A549 (cell line): Measurements from ENCODE around the gene KCND3. TPM values are rescaled to one million over a fixed set of nuclear protein-coding genes. Genes with fewer than 3 reads are reported as not detected.

ENCODE experiments used
- ATAC-seq, 2 experiments: fragments of 200-7000 bp in 1 of 2; fragments of >200 bp in 1 of 2; cut with Nextera tagmentation in 1 of 2; cut with Tn5 transposase in 1 of 2; 3 replicates each; pipeline versions ENCODE4 v1.8.0 to v1.9.1; 2018 to 2020; ENCODE audit warnings: mild to moderate bottlenecking in 1 of 2, moderate library complexity in 1 of 2
- CTCF ChIA-PET: fragments of 300-600 bp; sonication (Branson Sonifier 250); formaldehyde crosslinking; extraction: SDS; loops from one replicate; lab custom pipeline; 2021; ENCODE audit warnings: antibody characterized with exemption, inconsistent platforms; lab: Yijun Ruan, JAX
- POLR2A ChIA-PET: fragments of 350-600 bp; formaldehyde crosslinking; extraction: SDS; loops from one replicate; lab custom pipeline; 2021; ENCODE audit warnings: antibody characterized with exemption, inconsistent platforms; lab: Yijun Ruan, JAX
- DNase-seq, 2 experiments: peaks; one replicate each; pipeline versions ENCODE4 v3.0.0 to v3.0.0-alpha.2; 2011 to 2016; ENCODE audit warnings: low read depth in 1 of 2, low spot score in 1 of 2
- FAIRE-seq: peaks from 2 replicates; lab custom pipeline; 2011; peaks lifted over from hg19 to GRCh38; lab: Jason Lieb, UNC
- H3K27ac ChIP-seq, 2 experiments: fragments of >200 bp; sonication (Bioruptor Twin); formaldehyde crosslinking; 3 replicates each; pipeline ENCODE4 v1.5.1; 2016 to 2017
- H3K4me1 ChIP-seq: fragments of >200 bp; sonication (Bioruptor Twin); formaldehyde crosslinking; 3 replicates; pipeline ENCODE4 v1.6.1; 2016
- H3K4me2 ChIP-seq: fragments of >200 bp; sonication (Bioruptor Twin); formaldehyde crosslinking; 3 replicates; pipeline ENCODE4 v1.6.1; 2016
- H3K4me3 ChIP-seq: fragments of >200 bp; sonication (Bioruptor Twin); formaldehyde crosslinking; 3 replicates; pipeline ENCODE4 v1.5.1; 2016
- H3K9me3 ChIP-seq: fragments of >200 bp; sonication (Bioruptor Twin); formaldehyde crosslinking; 3 replicates; pipeline ENCODE4 v1.6.1; 2016
- CBX2 ChIP-seq: fragments of 200-600 bp; sonication (generic); IDR thresholded peaks from 2 replicates; pipeline ENCODE4 v1.6.1; 2016; ENCODE audit warnings: low read depth, mild to moderate bottlenecking, borderline replicate concordance
- CHD4 ChIP-seq: fragments of 200-600 bp; sonication (generic); IDR thresholded peaks from 2 replicates; pipeline ENCODE4 v1.6.1; 2016; ENCODE audit warnings: antibody characterized with exemption, mild to moderate bottlenecking, borderline replicate concordance
- EHF ChIP-seq: fragments of 250-450 bp; sonication (Bioruptor Pico); IDR thresholded peaks from 2 replicates; pipeline ENCODE4 v1.5.0; 2020; ENCODE audit warnings: mild to moderate bottlenecking
- EHMT2 ChIP-seq: fragments of 200-600 bp; sonication (generic); IDR thresholded peaks from 2 replicates; pipeline ENCODE4 v1.6.1; 2016; ENCODE audit warnings: antibody characterized with exemption, low read depth, mild to moderate bottlenecking, moderate library complexity
- EP300 ChIP-seq, 2 experiments: fragments of >200 bp; sonication (Bioruptor Twin); formaldehyde crosslinking; IDR thresholded peaks; 2 replicates in 1 of 2; 3 replicates in 1 of 2; pipeline ENCODE4 v1.6.1; 2016 to 2017
- ESRRA ChIP-seq: fragments of 150-350 bp; IDR thresholded peaks from 2 replicates; pipeline ENCODE4 v1.6.1; 2014; ENCODE audit warnings: mild to moderate bottlenecking, low read length, borderline replicate concordance
- FOSB ChIP-seq: fragments of 250-450 bp; sonication (Bioruptor Pico); IDR thresholded peaks from 2 replicates; pipeline ENCODE4 v1.5.0; 2020; ENCODE audit warnings: mild to moderate bottlenecking, moderate library complexity
- FOXS1 ChIP-seq: fragments of 250-450 bp; sonication (Bioruptor Pico); IDR thresholded peaks from 2 replicates; pipeline ENCODE4 v1.5.0; 2020; ENCODE audit warnings: mild to moderate bottlenecking, moderate library complexity
- HOXA7 ChIP-seq: fragments of 250-450 bp; sonication (Bioruptor Pico); IDR thresholded peaks from 2 replicates; pipeline ENCODE4 v1.5.0; 2020; ENCODE audit warnings: mild to moderate bottlenecking, moderate library complexity
- HOXB5 ChIP-seq: fragments of 250-450 bp; sonication (Bioruptor Pico); IDR thresholded peaks from 2 replicates; pipeline ENCODE4 v1.5.0; 2020; ENCODE audit warnings: mild to moderate bottlenecking, moderate library complexity
- JUNB ChIP-seq: fragments of >200 bp; sonication (Bioruptor Twin); formaldehyde crosslinking; IDR thresholded peaks from 2 replicates; pipeline ENCODE4 v1.6.1; 2016
- KDM1A ChIP-seq: fragments of 200-600 bp; sonication (generic); IDR thresholded peaks from 2 replicates; pipeline ENCODE4 v1.6.1; 2016; ENCODE audit warnings: low read depth, mild to moderate bottlenecking
- MAFK ChIP-seq: fragments of 450-650 bp; IDR thresholded peaks from 2 replicates; pipeline ENCODE4 v1.6.1; 2014; ENCODE audit not compliant: partially characterized antibody
- MYC ChIP-seq: IDR thresholded peaks from 2 replicates; pipeline ENCODE4 v1.6.1; 2012; ENCODE audit warnings: mild to moderate bottlenecking, inconsistent platforms, low read length, improper control_type of control experiment, borderline replicate concordance
- NFE2L2 ChIP-seq: fragments of 150-350 bp; conservative IDR thresholded peaks from 2 replicates; pipeline ENCODE4 v1.6.1; 2014; ENCODE audit warnings: low read length
- POLR2AphosphoS2 ChIP-seq: conservative IDR thresholded peaks from 2 replicates; pipeline ENCODE4 v1.6.1; 2012; ENCODE audit warnings: low read length, improper control_type of control experiment, inconsistent platforms
- RAD21 ChIP-seq, 2 experiments: fragments of >200 bp in 1 of 2; sonication (Bioruptor Twin) in 1 of 2; formaldehyde crosslinking in 1 of 2; IDR thresholded peaks in 1 of 2; conservative IDR thresholded peaks in 1 of 2; 2 replicates in 1 of 2; 3 replicates in 1 of 2; pipeline ENCODE4 v1.6.1; 2012 to 2018; ENCODE audit warnings: inconsistent platforms in 1 of 2
- RARB ChIP-seq: fragments of 250-450 bp; sonication (Bioruptor Pico); IDR thresholded peaks from 2 replicates; pipeline ENCODE4 v1.8.0; 2021; ENCODE audit warnings: mild to moderate bottlenecking, moderate library complexity
- RCOR1 ChIP-seq: fragments of 150-350 bp; IDR thresholded peaks from 2 replicates; pipeline ENCODE4 v1.6.1; 2014; ENCODE audit warnings: antibody characterized with exemption, low read length, low read depth
- RNF2 ChIP-seq: fragments of 200-600 bp; sonication (generic); IDR thresholded peaks from 2 replicates; pipeline ENCODE4 v1.6.1; 2016; ENCODE audit warnings: low read depth, mild to moderate bottlenecking, antibody characterized with exemption, moderate library complexity, borderline replicate concordance
- SREBF2 ChIP-seq: fragments of 450-650 bp; IDR thresholded peaks from 2 replicates; pipeline ENCODE4 v1.6.1; 2014; ENCODE audit warnings: mild to moderate bottlenecking, moderate library complexity
- TFCP2L1 ChIP-seq: fragments of 250-450 bp; sonication (Bioruptor Pico); IDR thresholded peaks from 2 replicates; pipeline ENCODE4 v1.5.0; 2021; ENCODE audit warnings: mild to moderate bottlenecking
- TP53 ChIP-seq: fragments of 250-450 bp; sonication (Bioruptor Pico); IDR thresholded peaks from 2 replicates; pipeline ENCODE4 v1.5.0; 2021; ENCODE audit warnings: mild to moderate bottlenecking, moderate library complexity
- ZFP36 ChIP-seq: fragments of 450-650 bp; IDR thresholded peaks from 2 replicates; pipeline ENCODE4 v1.6.1; 2014; ENCODE audit warnings: borderline replicate concordance; ENCODE audit not compliant: partially characterized antibody
- WGBS: methylation state at CpG from one replicate; pipeline ENCODE4 v1.1.6; 2017; ENCODE audit errors: missing lambda C conversion rate; 5-methylcytosine and 5-hydroxymethylcytosine counted together
- polyA plus RNA-seq, 4 experiments: library from polyadenylated mRNA; depleted of rRNA in 3 of 4; stranded (reverse); fragments of >200 nt; fragmentation: RNase III in 1 of 4; extraction: RNeasy Plus Mini Kit Qiagen cat#74134 plus additional on column Dnase treatment in 1 of 4; gene quantifications; 2 replicates in 3 of 4; 3 replicates in 1 of 4; pipeline ENCODE4 v1.2.3, GENCODE V29; 2011 to 2017
- TF ChIP-seq, protein P1 (sequence below): fragments of 200-600 bp; sonication (generic); IDR thresholded peaks from 2 replicates; pipeline ENCODE4 v1.6.1; 2016; ENCODE audit warnings: antibody characterized with exemption, mild to moderate bottlenecking, moderate library complexity
- TF ChIP-seq, protein P2 (sequence below): fragments of 150-350 bp; IDR thresholded peaks from 2 replicates; pipeline ENCODE4 v1.6.1; 2014; ENCODE audit warnings: low read depth, mild to moderate bottlenecking, low read length
- TF ChIP-seq, protein P3 (sequence below): fragments of 250-450 bp; sonication (Bioruptor Pico); IDR thresholded peaks from 2 replicates; pipeline ENCODE4 v1.5.0; 2021; ENCODE audit warnings: mild to moderate bottlenecking, moderate library complexity, borderline replicate concordance
- TF ChIP-seq, protein P4 (sequence below): IDR thresholded peaks from 2 replicates; pipeline ENCODE4 v1.6.1; 2012; ENCODE audit warnings: low read depth, borderline replicate concordance
- TF ChIP-seq, protein P5 (sequence below): fragments of >200 bp; sonication (Bioruptor Twin); formaldehyde crosslinking; IDR thresholded peaks from 3 replicates; pipeline ENCODE4 v1.5.1; 2016

Gene KCND3
- polyA plus RNA-seq, 2 of the 4 experiments (the other 2 are of a cell fraction) = not detected

DNA sequence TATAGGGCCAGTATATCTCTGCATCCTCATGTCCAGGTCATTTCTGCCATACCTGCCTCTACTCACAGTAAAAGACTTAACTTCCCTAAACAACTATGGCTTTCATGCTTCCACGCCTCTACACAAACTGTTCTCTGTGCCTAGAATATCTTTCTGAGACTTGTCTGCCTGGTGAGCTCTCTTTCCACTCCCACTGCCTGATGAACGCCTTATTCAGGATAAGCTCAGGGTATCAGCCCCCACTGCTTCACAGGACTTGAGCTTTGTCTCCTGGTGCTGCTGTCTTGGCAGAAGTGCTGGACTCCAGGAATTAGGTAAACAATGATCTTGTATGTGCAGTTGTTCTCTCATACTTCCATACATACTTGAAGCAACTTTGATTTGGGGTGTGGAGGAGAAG is 238.6 kb downstream of the KCND3 start:
- H3K4me2 ChIP-seq = no peak overlapping the region
- no peak overlapping the region for H3K27ac ChIP-seq
- no peak for ATAC-seq
- no peak overlapping the region for H3K4me3 ChIP-seq
- ChIA-PET POLR2A (interaction anchor here (1.4 kb wide), 1 partner anchor 12 kb away, joined by 3 read pairs; the partner anchor contains the start of gene INKA2), CTCF (interaction anchor here (1.1 to 2.1 kb wide), 5 partner anchors 12 to 269 kb away, joined by 3 to 8 read pairs (median 6); no protein-coding TSS in a partner anchor)
- peaks cover 5% of the 10 kb centered on the region; the same call in 1 of the 3 replicates for H3K4me1 ChIP-seq
- WGBS = 38% methylated on average over 2 of the region's 2 CpGs
- TF ChIP-seq POLR2AphosphoS2 (no peak), HOXA7 (CRISPR knock-in tag) (no peak), NFE2L2 (no peak), TFCP2L1 (CRISPR knock-in tag) (no peak), CBX2 (no peak), MAFK (no peak), JUNB (no peak), RCOR1 (no peak), RNF2 (no peak), KDM1A (no peak), TP53 (CRISPR knock-in tag) (no peak), MYC (no peak), RAD21 (conservative IDR thresholded peaks at IDR 0.05 in 1 of 2, IDR thresholded peaks at IDR 0.05 in 1 of 2) (no peak), FOSB (CRISPR knock-in tag) (no peak), HOXB5 (CRISPR knock-in tag) (no peak), SREBF2 (no peak), EHMT2 (no peak)
- TF ChIP-seq, protein P1, sequence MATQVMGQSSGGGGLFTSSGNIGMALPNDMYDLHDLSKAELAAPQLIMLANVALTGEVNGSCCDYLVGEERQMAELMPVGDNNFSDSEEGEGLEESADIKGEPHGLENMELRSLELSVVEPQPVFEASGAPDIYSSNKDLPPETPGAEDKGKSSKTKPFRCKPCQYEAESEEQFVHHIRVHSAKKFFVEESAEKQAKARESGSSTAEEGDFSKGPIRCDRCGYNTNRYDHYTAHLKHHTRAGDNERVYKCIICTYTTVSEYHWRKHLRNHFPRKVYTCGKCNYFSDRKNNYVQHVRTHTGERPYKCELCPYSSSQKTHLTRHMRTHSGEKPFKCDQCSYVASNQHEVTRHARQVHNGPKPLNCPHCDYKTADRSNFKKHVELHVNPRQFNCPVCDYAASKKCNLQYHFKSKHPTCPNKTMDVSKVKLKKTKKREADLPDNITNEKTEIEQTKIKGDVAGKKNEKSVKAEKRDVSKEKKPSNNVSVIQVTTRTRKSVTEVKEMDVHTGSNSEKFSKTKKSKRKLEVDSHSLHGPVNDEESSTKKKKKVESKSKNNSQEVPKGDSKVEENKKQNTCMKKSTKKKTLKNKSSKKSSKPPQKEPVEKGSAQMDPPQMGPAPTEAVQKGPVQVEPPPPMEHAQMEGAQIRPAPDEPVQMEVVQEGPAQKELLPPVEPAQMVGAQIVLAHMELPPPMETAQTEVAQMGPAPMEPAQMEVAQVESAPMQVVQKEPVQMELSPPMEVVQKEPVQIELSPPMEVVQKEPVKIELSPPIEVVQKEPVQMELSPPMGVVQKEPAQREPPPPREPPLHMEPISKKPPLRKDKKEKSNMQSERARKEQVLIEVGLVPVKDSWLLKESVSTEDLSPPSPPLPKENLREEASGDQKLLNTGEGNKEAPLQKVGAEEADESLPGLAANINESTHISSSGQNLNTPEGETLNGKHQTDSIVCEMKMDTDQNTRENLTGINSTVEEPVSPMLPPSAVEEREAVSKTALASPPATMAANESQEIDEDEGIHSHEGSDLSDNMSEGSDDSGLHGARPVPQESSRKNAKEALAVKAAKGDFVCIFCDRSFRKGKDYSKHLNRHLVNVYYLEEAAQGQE = no peak
- TF ChIP-seq, protein P2, sequence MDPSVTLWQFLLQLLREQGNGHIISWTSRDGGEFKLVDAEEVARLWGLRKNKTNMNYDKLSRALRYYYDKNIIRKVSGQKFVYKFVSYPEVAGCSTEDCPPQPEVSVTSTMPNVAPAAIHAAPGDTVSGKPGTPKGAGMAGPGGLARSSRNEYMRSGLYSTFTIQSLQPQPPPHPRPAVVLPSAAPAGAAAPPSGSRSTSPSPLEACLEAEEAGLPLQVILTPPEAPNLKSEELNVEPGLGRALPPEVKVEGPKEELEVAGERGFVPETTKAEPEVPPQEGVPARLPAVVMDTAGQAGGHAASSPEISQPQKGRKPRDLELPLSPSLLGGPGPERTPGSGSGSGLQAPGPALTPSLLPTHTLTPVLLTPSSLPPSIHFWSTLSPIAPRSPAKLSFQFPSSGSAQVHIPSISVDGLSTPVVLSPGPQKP = no peak
- TF ChIP-seq, protein P3, sequence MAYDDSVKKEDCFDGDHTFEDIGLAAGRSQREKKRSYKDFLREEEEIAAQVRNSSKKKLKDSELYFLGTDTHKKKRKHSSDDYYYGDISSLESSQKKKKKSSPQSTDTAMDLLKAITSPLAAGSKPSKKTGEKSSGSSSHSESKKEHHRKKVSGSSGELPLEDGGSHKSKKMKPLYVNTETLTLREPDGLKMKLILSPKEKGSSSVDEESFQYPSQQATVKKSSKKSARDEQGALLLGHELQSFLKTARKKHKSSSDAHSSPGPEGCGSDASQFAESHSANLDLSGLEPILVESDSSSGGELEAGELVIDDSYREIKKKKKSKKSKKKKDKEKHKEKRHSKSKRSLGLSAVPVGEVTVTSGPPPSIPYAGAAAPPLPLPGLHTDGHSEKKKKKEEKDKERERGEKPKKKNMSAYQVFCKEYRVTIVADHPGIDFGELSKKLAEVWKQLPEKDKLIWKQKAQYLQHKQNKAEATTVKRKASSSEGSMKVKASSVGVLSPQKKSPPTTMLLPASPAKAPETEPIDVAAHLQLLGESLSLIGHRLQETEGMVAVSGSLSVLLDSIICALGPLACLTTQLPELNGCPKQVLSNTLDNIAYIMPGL = no peak
- TF ChIP-seq, all 56 proteins: peak for 0
- no peaks in the 10 kb centered on the region for H3K9me3 ChIP-seq
- DNase-seq (no peak), FAIRE-seq (no peak)

DNA sequence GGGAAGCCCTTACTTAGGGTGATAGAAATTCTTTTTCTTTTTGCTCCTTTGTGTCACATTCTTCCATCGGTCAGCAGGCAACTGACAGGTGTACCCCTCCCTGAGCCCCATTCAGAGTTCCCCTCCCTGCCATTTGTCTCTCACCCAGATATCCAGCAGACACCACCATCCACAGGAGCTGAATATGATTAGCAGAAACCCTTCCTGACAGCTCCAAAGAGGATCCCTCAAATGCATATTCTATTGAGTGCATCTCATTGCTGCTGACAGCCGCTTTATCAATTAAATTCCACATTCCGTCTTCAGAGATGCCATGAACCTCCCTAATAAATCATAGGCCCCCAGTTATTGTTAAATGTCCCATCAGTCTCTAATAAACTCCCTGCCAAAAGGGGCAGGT is 239.8 kb downstream of the KCND3 start:
- Histone ChIP-seq H3K4me3 (no peak overlapping the region), H3K4me1 (peaks cover 4% of the 10 kb centered on the region; the same call in 1 of the 3 replicates), H3K9me3 (no peaks in the 10 kb centered on the region), H3K4me2 (no peak overlapping the region), H3K27ac (no peak overlapping the region)
- no peak for DNase-seq
- ChIA-PET CTCF (interaction anchor here (1.0 to 1.3 kb wide), 3 partner anchors 13 to 268 kb away, joined by 3 to 4 read pairs (median 3); no protein-coding TSS in a partner anchor), POLR2A (no interaction called here)
- no peak for FAIRE-seq
- WGBS = 63% methylated on average over 3 of the region's 3 CpGs
- TF ChIP-seq, protein P4, sequence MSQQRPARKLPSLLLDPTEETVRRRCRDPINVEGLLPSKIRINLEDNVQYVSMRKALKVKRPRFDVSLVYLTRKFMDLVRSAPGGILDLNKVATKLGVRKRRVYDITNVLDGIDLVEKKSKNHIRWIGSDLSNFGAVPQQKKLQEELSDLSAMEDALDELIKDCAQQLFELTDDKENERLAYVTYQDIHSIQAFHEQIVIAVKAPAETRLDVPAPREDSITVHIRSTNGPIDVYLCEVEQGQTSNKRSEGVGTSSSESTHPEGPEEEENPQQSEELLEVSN = no peak
- TF ChIP-seq EP300 (IDR thresholded peaks at IDR 0.05) = no peak
- TF ChIP-seq, protein P5, sequence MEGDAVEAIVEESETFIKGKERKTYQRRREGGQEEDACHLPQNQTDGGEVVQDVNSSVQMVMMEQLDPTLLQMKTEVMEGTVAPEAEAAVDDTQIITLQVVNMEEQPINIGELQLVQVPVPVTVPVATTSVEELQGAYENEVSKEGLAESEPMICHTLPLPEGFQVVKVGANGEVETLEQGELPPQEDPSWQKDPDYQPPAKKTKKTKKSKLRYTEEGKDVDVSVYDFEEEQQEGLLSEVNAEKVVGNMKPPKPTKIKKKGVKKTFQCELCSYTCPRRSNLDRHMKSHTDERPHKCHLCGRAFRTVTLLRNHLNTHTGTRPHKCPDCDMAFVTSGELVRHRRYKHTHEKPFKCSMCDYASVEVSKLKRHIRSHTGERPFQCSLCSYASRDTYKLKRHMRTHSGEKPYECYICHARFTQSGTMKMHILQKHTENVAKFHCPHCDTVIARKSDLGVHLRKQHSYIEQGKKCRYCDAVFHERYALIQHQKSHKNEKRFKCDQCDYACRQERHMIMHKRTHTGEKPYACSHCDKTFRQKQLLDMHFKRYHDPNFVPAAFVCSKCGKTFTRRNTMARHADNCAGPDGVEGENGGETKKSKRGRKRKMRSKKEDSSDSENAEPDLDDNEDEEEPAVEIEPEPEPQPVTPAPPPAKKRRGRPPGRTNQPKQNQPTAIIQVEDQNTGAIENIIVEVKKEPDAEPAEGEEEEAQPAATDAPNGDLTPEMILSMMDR = no peak
- no peak for TF ChIP-seq CHD4
- TF ChIP-seq ZFP36 = no peak
- no peak for TF ChIP-seq ESRRA
- TF ChIP-seq TFCP2L1 (CRISPR knock-in tag) = no peak
- TF ChIP-seq FOXS1 (CRISPR knock-in tag) = no peak
- TF ChIP-seq TP53 (CRISPR knock-in tag) = no peak
- TF ChIP-seq EHF (CRISPR knock-in tag) = no peak
- TF ChIP-seq RARB (CRISPR knock-in tag) = no peak
- ATAC-seq = no peak
